Liver (tissue), 3 donors: ENCODE data around the gene FERMT1.

Experiments
- ATF3 ChIP-seq: IDR thresholded peaks from 2 replicates; pipeline ENCODE4 v1.6.1; 2016; ENCODE audit warnings: antibody characterized with exemption
- GABPA ChIP-seq, 2 donors: IDR thresholded peaks in 1 of 2; conservative IDR thresholded peaks in 1 of 2; 2 replicates each; pipeline ENCODE4 v1.6.1; 2016; ENCODE audit warnings: antibody characterized with exemption in 2 of 2, mild to moderate bottlenecking in 1 of 2, moderate library complexity in 1 of 2
- MAX ChIP-seq: IDR thresholded peaks from 2 replicates; pipeline ENCODE4 v1.6.1; 2016; ENCODE audit warnings: antibody characterized with exemption
- NR2F2 ChIP-seq: IDR thresholded peaks from 2 replicates; pipeline ENCODE4 v1.6.1; 2016; ENCODE audit warnings: antibody characterized with exemption
- RAD21 ChIP-seq, 2 donors: IDR thresholded peaks; 2 replicates each; pipeline ENCODE4 v1.6.1; 2016; ENCODE audit warnings: antibody characterized with exemption in 2 of 2, mild to moderate bottlenecking in 2 of 2
- SP1 ChIP-seq: IDR thresholded peaks from 2 replicates; pipeline ENCODE4 v1.6.1; 2018; ENCODE audit warnings: antibody characterized with exemption, mild to moderate bottlenecking
- TAF1 ChIP-seq: conservative IDR thresholded peaks from 2 replicates; pipeline ENCODE4 v1.6.1; 2016; ENCODE audit warnings: antibody characterized with exemption, mild to moderate bottlenecking
- YY1 ChIP-seq: IDR thresholded peaks from 2 replicates; pipeline ENCODE4 v1.6.1; 2016; ENCODE audit warnings: antibody characterized with exemption, mild to moderate bottlenecking
- TF ChIP-seq, protein P1 (sequence below): fragments of 150-350 bp; IDR thresholded peaks from 2 replicates; pipeline ENCODE4 v1.5.1; 2017; ENCODE audit warnings: improper control_type of control experiment, low read depth, low read length; ENCODE audit not compliant: missing input control
- TF ChIP-seq, protein P2 (sequence below): IDR thresholded peaks from 2 replicates; pipeline ENCODE4 v1.6.1; 2016; ENCODE audit warnings: antibody characterized with exemption, mild to moderate bottlenecking
- TF ChIP-seq, protein P3 (sequence below): IDR thresholded peaks from 2 replicates; pipeline ENCODE4 v1.6.1; 2016; ENCODE audit warnings: antibody characterized with exemption
- donor health status: healthy.
- donor health status: healthy.

GRCh38 chr20:6058684-6059295 is 64.0 kb downstream of the FERMT1 start:
- no peak for TF ChIP-seq MAX
- TF ChIP-seq, protein P1, sequence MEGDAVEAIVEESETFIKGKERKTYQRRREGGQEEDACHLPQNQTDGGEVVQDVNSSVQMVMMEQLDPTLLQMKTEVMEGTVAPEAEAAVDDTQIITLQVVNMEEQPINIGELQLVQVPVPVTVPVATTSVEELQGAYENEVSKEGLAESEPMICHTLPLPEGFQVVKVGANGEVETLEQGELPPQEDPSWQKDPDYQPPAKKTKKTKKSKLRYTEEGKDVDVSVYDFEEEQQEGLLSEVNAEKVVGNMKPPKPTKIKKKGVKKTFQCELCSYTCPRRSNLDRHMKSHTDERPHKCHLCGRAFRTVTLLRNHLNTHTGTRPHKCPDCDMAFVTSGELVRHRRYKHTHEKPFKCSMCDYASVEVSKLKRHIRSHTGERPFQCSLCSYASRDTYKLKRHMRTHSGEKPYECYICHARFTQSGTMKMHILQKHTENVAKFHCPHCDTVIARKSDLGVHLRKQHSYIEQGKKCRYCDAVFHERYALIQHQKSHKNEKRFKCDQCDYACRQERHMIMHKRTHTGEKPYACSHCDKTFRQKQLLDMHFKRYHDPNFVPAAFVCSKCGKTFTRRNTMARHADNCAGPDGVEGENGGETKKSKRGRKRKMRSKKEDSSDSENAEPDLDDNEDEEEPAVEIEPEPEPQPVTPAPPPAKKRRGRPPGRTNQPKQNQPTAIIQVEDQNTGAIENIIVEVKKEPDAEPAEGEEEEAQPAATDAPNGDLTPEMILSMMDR: no peak
- no peak for TF ChIP-seq ATF3
- no peak for TF ChIP-seq GABPA (IDR thresholded peaks at IDR 0.05 in 1 of 2, conservative IDR thresholded peaks at IDR 0.05 in 1 of 2)
- TF ChIP-seq RAD21 (IDR thresholded peaks at IDR 0.05): no peak
- no peak for TF ChIP-seq YY1
- TF ChIP-seq TAF1: no peak
- TF ChIP-seq, protein P2, sequence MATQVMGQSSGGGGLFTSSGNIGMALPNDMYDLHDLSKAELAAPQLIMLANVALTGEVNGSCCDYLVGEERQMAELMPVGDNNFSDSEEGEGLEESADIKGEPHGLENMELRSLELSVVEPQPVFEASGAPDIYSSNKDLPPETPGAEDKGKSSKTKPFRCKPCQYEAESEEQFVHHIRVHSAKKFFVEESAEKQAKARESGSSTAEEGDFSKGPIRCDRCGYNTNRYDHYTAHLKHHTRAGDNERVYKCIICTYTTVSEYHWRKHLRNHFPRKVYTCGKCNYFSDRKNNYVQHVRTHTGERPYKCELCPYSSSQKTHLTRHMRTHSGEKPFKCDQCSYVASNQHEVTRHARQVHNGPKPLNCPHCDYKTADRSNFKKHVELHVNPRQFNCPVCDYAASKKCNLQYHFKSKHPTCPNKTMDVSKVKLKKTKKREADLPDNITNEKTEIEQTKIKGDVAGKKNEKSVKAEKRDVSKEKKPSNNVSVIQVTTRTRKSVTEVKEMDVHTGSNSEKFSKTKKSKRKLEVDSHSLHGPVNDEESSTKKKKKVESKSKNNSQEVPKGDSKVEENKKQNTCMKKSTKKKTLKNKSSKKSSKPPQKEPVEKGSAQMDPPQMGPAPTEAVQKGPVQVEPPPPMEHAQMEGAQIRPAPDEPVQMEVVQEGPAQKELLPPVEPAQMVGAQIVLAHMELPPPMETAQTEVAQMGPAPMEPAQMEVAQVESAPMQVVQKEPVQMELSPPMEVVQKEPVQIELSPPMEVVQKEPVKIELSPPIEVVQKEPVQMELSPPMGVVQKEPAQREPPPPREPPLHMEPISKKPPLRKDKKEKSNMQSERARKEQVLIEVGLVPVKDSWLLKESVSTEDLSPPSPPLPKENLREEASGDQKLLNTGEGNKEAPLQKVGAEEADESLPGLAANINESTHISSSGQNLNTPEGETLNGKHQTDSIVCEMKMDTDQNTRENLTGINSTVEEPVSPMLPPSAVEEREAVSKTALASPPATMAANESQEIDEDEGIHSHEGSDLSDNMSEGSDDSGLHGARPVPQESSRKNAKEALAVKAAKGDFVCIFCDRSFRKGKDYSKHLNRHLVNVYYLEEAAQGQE: no peak
- no peak for TF ChIP-seq SP1
- TF ChIP-seq, protein P3, sequence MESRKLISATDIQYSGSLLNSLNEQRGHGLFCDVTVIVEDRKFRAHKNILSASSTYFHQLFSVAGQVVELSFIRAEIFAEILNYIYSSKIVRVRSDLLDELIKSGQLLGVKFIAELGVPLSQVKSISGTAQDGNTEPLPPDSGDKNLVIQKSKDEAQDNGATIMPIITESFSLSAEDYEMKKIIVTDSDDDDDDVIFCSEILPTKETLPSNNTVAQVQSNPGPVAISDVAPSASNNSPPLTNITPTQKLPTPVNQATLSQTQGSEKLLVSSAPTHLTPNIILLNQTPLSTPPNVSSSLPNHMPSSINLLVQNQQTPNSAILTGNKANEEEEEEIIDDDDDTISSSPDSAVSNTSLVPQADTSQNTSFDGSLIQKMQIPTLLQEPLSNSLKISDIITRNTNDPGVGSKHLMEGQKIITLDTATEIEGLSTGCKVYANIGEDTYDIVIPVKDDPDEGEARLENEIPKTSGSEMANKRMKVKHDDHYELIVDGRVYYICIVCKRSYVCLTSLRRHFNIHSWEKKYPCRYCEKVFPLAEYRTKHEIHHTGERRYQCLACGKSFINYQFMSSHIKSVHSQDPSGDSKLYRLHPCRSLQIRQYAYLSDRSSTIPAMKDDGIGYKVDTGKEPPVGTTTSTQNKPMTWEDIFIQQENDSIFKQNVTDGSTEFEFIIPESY: no peak
- no peak for TF ChIP-seq NR2F2
